Kidney epithelial cell (primary cell): ENCODE results near the gene SMAD3. TPM values are rescaled to one million over a fixed set of nuclear protein-coding genes. Genes with fewer than 3 reads are reported as not detected.

Source experiments
- DNase-seq: peaks from one replicate; pipeline ENCODE4 v3.0.0-alpha.2; 2010; ENCODE audit warnings: low read depth
- H3K27me3 ChIP-seq: 2 replicates; pipeline ENCODE4 v1.6.0; 2011; ENCODE audit warnings: low read length; ENCODE audit not compliant: control insufficient read depth, insufficient read depth
- H3K36me3 ChIP-seq: 2 replicates; pipeline ENCODE4 v1.5.1; 2011; ENCODE audit warnings: low read length; ENCODE audit not compliant: control insufficient read depth, insufficient read depth
- H3K4me3 ChIP-seq: 2 replicates; pipeline ENCODE4 v1.5.1; 2011; ENCODE audit warnings: low read depth, mild to moderate bottlenecking, control low read depth, low read length
- CTCF ChIP-seq: IDR thresholded peaks from 2 replicates; pipeline ENCODE4 v1.5.1; 2011; ENCODE audit warnings: mild to moderate bottlenecking, moderate library complexity, low read length, control low read depth, inconsistent platforms; ENCODE audit not compliant: insufficient read depth, poor library complexity, severe bottlenecking
- total RNA-seq: library from RNA; depleted of rRNA; stranded (reverse); fragments of >200 nt; gene quantifications from 2 replicates; pipeline ENCODE4 v1.2.3, GENCODE V29; 2015

Gene SMAD3
- total RNA-seq, 1 donor from 2014 or later = 34.8 TPM

GRCh38 chr15:67171471-67171870 lies 106.1 kb downstream of the SMAD3 start:
- no peak for TF ChIP-seq CTCF
- no peaks in the 10 kb centered on the region for H3K27me3 ChIP-seq
- no peaks in the 10 kb centered on the region for H3K36me3 ChIP-seq
- DNase-seq = no peak
- no peak overlapping the region for H3K4me3 ChIP-seq

GRCh38 chr15:67172172-67172571 lies 106.8 kb downstream of the SMAD3 start:
- no peak for DNase-seq
- TF ChIP-seq CTCF = no peak
- Histone ChIP-seq H3K27me3 (no peaks in the 10 kb centered on the region), H3K4me3 (no peak overlapping the region), H3K36me3 (no peaks in the 10 kb centered on the region)

GRCh38 chr15:67173005-67173404 lies 107.6 kb downstream of the SMAD3 start:
- H3K36me3 ChIP-seq = no peaks in the 10 kb centered on the region
- H3K4me3 ChIP-seq = no peak overlapping the region
- no peak for TF ChIP-seq CTCF
- H3K27me3 ChIP-seq = no peaks in the 10 kb centered on the region
- no peak for DNase-seq

- Histone ChIP-seq H3K4me3 (no peak overlapping the region), H3K27me3 (no peaks in the 10 kb centered on the region), H3K36me3 (no peaks in the 10 kb centered on the region)
- no peak for DNase-seq
- no peak for TF ChIP-seq CTCF
These were observed 108.4 kb downstream of the SMAD3 start for GRCh38 chr15:67173786-67174185.

GRCh38 chr15:67174446-67174845 lies 109.0 kb downstream of the SMAD3 start:
- no peaks in the 10 kb centered on the region for H3K27me3 ChIP-seq
- no peak overlapping the region for H3K4me3 ChIP-seq
- no peaks in the 10 kb centered on the region for H3K36me3 ChIP-seq
- no peak for TF ChIP-seq CTCF
- no peak for DNase-seq

GRCh38 chr15:67174864-67175573 lies 109.6 kb downstream of the SMAD3 start:
- Histone ChIP-seq H3K36me3 (no peaks in the 10 kb centered on the region), H3K27me3 (no peaks in the 10 kb centered on the region), H3K4me3 (no peak overlapping the region)
- DNase-seq = peak; percentile 95
- TF ChIP-seq CTCF = no peak
